ENCODE measurements around the gene GINS2.

GINS2 gene

DNA sequence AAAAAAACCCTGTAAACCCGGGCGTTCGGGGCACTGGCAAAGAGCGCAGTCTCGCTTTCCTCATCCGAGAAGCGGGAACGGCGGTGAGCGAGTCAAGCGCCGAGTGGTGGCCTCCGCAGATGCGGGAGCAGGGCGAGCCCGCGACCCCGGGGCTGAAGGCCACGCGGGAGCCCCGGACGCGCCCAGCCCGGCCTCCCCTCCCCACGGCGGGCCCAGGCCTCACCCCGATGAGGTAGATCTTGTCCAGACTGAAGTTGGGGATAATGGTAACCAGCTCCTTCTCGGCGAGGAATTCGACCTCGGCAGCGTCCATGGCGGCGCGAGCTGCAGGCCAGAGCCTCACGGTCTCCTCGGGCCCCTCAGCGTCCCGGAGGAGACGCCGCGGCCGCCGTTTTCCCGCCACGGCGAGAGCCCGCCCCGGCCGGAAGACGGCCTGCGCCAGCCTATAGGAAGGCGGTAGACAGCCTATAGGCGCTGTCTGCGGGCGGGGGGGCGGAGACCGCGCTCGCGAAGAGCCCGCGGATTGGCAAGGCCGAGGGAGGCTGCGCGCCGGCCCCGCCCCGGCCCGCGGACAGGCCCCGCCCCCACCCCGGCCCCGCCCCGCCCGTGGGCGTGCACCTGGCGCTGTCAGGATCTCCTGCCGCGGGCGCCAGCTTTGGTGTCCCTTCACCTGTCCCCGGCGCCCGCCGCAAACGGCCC, at the start of gene GINS2:
TSS of gene GINS2 (minus strand) at position 369 of the 699 bp plus-strand sequence. CDS start at position 313, 56 bp downstream.
- peak; percentile 19 for DNase-seq (ENCODE audit: low read depth)

DNA sequence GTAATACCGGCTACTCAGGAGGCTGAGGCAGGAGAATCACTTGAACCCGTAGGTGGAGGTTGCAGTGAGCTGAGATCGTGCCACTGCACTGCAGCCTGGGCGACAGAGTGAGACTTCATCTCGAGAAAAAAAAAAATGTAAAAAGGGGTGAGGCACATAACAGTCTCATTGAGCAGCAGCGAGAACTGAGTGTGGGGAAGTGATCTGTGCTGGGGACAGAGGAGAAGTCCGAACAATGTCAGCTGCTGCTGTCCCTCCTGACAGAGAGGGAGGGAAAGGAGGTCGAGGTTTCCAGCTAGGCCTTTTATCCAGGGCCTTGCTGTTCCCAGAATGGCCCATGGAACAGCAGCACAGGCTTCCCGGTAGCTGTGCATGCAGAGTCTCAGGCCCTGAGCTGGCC, 48.2 kb upstream of the GINS2 start:
- DNase-seq (ENCODE audit: low read depth): no peak

DNA sequence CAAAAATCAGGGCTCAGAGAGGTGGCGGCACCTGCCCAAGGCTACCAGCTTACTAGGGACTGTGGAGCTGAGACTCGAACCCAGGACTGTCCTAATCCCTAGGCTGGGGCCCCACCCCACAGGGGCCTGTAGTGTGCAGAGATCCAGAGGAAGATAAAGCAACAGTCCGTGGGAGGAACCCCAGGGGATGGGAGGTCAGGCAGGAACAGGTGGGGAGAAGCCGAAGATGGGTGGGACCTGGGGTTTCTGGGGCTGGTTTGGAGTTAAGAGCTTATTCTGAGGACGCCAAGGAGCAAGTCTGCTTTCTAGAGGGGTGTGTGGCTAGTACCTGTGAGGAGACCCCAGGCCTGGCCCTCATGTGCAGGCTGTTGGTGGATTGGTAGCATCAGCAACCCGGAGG, 47.2 kb upstream of the GINS2 start:
- DNase-seq (ENCODE audit: low read depth): no peak

DNA sequence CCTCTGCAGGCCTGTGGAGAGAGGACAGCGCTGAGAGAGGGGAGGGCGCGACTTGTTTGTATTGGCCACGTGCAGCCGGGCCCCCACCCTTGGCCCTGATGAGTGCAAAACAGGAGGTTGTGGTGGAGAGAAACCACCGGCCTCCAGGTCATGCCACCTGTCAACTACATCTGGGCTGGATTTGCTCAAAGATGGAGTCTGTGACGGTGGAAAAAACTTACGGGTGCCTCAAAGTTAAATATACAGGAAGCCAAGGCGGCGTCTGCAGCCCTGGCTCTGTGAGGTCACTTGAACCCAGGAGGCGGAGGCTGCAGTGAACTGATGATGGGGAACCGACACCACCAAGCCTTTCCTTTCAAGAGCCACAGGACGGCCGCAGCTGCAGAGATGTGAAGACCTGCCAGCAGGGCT, 46.5 kb upstream of the GINS2 start:
- no peak for DNase-seq (ENCODE audit: low read depth)

DNA sequence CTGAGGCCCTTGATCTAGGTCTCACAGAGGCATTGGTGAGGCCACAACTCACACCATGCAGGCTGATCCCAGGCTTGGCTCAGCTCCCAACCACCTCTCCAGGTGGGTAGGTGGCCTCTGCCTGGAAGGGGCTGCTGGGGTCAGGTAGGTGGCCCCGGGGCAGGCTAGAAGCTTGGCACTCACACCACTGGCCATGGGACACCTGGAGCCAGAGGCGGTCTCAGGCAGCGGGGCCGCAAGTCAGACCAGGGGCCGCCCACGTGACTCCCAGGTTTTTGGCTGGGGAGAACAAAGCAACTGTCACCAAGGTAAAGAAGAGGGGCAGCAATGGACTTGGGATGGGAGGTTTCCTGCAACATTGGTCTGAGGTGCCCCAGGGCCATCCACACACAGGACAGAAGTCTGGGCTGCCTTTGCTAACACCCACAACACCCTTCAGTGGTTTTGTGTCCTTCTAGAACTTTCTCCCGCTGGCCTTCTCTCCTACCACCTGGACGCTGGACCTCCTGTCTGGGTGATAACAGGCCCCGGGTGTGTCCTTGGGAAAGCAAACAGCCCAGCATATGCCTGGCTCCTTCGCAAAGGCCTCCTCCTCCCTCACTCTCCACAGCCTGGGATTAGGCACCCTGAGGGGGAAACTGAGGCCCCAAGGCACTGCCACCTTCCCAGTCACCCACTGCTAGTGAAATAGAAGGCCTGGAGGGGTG, 45.7 kb upstream of the GINS2 start:
- DNase-seq (ENCODE audit: low read depth): no peak

DNA sequence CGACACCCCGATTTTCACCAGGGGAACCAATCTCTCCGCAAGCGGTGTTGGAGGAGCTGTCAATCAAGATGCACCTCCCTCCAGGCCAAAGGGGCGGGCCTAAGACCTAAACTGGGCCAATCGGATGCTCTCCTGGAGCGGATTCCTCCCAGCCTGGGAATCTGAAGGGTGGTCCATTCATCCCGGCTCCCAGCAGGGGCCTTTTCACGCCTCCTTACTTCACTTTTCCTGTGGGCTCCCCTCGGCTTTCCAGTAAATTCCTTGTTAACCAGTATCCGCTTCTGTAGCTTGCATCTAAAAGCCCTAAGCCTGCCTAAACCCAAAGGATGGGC, 45.1 kb upstream of the GINS2 start:
- no peak for DNase-seq (ENCODE audit: low read depth)

DNA sequence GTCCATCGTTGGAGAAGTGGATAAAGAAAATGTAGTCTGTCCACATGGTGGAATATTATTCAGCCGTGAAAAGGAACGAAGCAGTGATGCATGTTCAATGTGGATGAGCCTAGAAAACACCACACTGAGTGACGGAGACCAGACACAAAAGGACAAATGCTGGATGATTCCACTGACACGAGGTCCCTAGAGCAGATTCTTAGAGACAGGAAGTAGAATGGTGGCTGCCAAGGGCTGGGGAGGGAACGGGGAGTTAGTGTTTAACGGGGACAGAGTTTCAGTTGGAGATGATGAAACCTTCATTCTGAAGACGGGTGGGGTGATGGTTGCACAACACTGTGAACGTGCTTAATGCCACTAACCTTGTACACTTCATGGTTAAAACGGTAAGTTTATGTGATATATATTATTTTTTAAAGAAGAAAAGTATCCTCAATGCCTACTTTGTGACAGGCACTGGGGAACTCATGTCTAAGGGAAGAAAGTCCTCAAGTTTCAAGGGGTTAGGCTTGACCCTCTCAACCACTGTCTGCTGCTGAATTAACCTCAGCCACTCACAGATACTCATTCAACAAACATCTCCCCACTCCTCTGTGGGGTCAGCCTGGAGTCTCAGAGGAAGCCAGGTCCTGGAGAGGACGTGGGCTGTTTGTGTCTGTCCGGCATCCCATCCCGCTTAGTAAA, 44.5 kb upstream of the GINS2 start:
- DNase-seq (ENCODE audit: low read depth): no peak

DNA sequence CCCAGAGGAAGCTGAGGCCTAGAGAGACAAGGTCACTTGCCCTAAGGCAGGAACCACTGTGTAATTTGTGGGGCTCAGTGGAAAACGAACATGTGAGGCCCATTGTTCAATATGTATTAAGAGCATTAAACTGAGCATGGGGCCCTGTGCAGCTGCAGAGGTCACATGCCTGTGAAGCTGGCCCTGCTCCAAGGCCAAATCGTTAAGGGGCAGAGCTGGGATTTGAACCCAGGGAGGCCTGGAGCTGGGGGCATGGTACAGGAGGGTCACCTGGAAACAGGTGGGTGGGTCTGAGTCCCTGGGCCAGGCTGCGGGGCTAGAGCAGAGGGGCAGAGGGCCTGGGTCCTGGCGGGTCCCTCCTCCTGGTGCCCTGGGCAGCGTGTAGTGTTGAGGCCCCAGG, 42.4 kb upstream of the GINS2 start:
- DNase-seq (ENCODE audit: low read depth): no peak

DNA sequence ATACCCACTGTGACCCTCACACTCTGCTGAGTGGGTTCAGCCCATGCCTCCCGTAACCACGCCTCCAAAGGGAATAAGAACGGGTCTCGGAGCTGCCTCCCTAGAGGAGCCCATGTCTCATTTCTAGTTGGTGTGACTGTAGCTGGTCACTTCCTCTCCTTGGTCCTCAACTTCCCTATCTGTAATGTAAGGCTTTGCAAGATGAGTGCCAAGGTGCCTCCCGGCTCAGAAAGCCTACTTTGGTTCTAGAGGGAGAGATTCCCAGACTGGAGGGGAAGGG, 41.4 kb upstream of the GINS2 start:
- no peak for DNase-seq (ENCODE audit: low read depth)

DNA sequence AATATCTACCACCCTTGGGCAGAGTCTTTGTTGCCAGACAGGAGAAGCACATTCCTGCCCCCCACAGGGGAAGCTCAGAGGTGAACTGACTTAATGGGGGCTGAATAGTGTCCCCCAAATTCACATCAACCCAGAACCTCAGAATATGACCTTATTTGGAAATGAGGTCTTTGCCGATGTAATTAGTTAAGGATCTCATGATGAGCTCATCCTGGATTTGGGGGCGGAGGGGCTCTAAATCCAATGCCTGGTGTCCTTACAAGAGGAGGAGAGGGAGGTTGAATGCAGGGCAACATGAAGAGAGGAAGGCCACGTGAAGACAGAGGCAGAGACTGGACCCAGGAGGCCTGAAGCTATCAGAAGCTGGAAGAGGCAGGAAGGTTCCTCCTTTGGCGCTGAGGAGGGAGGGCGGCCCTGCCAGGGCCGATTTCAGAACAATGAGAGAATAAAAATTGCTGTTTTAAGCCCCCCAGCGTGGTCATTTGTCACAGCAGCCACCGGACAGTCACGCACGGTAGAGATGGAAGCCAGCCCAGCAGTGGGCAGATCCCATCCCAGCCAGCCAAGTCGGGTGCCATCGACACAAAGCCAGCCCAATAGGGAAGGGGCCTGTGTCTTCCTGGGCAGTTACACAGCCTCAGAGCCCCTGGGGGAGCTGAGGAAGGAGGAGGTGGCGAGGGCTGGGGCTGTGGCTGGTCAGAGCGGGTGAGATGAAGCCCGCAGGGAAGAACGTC, 40.9 kb upstream of the GINS2 start:
- DNase-seq (ENCODE audit: low read depth): no peak

DNA sequence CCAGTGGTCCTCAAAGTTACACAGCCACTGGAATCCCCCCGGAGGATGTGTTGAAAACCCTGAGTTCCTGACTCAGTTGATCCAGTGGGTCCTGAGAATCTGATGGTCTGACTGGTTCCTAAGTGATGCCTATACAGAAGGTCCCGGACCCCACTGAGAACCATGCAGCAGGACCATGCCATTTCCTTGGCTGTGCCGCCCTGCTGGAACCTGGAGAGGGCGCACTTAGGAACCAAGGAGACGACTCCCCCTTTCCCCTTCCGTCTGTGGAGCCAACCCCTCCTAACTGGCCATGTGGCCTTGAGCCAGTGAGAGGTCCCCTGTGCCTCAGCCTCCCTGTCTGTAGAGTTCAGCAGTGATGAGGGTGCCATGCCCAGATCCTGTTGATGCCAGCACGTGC, 40.1 kb upstream of the GINS2 start:
- DNase-seq (ENCODE audit: low read depth): no peak

DNA sequence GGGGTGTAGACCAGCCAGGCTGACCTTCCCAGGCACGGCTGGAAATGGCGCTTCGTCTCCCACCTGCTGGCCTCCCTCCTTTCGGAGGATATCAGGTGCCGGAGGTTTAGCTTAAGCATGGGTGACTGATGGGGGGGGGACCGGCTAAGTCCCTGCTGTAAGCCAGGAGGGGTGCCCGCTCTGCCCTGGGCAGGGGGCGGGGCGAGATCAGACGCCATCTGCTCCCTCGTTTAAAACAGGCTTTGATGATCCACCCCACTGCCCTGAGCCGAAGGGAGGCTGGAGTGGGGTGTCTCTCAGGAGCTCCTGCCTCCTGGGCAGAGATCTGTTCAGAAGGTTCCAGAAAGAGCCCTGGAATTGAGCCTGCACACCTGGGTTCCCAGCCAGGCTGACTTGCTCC, 36.2 kb upstream of the GINS2 start:
- DNase-seq (ENCODE audit: low read depth): no peak

DNA sequence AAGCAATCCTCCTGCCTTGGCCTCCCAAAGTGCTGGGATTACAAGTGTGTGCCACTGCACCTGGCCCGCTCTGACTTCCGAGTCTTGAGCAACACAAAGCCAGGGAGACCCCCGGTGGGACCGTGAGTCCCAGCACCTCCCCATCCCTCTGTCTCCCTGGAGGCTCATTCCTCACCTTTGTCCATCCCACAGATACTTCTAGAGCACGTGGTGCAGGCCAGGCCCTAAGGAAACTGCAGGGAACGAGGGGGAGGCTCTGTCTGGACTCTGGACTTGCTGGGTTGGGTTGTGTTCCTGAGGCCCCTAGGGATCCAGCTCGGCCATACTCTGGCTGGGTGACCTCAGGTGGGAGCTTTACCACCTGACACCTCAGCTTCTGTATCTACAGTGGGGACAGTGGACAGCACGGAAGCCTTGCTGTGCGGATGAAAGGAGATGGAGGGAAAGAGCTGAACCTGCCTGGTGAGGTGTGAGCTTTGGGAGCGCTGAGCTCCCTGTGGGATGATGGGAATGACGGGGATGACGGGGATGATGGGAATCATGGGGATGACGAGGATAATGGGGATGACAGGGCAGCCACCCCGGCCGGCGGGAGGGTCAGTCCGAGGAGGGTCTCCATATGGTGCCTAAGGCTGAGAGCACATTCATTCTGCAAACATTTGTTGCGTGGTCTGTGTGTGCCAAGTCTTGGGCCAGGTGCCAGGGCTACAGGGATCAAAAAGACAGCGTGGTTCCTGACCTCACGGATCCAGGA, 35.5 kb upstream of the GINS2 start:
- no peak for DNase-seq (ENCODE audit: low read depth)

DNA sequence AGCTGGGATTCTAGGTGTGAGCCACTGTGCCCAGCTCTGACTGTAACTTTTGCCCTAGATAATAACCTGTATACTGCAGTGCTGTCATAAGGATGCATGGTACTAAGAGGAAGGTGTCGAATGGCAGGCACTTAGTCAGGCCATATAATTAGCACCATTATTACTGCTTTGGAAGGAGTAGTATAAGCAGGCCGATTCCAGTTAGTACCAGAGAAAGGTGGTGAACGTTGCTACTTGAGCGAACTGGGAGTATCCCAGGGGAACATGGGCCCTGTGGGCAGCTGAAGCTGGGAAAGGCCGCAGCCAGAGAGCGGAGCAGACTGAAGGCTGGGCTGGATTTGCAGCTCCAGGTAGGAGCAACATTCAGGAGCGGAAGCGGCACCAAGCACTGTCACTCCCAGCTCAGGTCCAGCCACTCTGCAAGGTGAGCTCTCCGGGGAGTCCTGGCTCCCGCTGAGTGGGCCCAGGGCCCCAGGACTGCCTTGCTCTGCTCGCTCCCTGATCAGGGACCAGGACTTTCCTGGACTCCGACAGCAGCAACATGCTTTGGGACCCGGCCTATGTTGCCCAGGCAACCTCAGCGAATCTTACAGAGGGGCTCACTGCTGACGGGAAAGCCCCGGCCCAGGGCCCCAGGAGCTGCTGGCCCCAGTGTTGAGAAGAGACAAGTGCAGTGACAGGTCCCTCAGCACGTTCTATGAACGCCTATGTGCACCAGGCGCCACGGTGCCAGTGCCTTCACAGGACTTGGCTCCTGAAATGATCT, 33.6 kb upstream of the GINS2 start:
- DNase-seq (ENCODE audit: low read depth): no peak

DNA sequence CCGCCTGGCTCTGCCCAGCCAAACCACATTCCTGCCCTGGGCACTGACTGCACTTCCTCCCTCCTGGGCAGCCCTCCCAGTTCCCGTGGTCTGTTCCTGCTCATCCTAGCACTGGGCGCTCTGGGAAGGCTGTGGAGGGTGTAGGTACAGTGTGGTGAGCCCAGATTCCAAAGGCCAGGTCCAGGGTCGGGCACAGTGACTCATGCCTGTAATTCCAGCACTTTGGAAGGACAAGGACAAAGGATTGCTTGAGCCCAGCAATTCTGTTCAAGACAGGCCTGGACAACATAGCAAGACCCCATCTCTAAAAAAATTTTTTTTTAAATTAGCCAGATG, 31.5 kb upstream of the GINS2 start:
- no peak for DNase-seq (ENCODE audit: low read depth)

DNA sequence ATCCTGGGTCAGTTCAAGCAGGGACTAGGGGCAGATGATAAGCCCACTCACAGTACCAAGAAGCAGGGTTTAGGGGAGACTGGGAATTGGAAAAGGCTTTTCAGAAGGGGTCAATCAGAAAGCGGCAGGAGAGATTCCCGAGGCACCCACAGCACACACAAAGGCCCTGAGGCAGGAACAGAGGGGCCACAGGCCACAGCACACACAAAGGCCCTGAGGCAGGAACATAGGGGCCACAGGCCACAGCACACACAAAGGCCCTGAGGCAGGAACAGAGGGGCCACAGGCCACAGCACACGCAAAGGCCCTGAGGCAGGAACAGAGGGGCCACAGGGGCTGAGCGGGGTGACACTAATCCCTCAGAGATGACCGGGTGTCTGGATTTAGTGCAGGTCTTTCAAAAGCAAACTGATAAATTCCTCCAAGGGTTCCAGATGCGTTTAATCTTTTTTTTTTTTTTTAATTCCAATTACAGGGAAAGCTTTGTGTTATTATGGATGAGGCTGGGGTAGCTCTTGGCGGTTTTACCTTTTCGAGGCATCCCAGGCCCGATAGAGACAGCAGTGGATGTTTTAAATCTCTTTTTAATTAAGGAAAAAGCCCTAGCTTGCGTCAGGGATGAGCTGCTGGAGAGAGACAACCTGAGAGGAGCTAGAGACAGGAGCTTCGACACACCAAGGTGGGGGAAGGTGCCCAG, 31.0 kb upstream of the GINS2 start:
- DNase-seq (ENCODE audit: low read depth): no peak

DNA sequence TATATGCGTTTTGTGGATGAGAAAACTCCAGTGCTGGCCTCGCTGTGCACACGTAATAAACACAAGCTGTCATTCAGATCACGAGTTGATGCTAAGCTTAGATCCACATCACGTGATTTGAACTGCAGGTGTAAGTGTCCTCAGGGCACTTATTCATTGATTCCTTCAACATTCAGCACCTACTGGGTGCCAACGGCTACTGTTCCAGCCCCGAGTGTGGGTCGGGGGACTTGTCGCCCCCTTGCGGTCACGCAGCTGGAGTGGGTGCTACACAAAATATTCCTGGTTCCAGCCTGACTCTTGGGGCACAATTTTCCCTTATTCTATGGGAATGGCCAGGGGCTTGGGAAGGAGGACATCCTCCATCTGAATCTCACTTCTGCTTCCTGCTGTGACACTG, 29.9 kb upstream of the GINS2 start:
- DNase-seq (ENCODE audit: low read depth): no peak

DNA sequence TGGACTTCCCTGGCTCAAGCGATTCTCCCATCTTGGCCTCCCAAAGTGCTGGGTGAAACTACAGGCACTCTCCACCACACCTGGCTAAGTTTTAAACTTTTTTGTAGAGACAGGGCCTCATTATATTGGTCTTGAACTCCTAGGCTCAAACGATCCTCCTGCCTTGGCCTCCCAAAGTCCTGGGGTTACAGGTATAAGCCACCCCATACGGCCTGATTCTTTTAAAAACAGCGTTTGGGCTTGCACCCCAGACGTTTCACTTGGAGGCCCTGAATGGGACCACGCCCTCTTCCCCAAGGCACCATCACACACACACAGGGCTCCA, 29.4 kb upstream of the GINS2 start:
- DNase-seq (ENCODE audit: low read depth): no peak

DNA sequence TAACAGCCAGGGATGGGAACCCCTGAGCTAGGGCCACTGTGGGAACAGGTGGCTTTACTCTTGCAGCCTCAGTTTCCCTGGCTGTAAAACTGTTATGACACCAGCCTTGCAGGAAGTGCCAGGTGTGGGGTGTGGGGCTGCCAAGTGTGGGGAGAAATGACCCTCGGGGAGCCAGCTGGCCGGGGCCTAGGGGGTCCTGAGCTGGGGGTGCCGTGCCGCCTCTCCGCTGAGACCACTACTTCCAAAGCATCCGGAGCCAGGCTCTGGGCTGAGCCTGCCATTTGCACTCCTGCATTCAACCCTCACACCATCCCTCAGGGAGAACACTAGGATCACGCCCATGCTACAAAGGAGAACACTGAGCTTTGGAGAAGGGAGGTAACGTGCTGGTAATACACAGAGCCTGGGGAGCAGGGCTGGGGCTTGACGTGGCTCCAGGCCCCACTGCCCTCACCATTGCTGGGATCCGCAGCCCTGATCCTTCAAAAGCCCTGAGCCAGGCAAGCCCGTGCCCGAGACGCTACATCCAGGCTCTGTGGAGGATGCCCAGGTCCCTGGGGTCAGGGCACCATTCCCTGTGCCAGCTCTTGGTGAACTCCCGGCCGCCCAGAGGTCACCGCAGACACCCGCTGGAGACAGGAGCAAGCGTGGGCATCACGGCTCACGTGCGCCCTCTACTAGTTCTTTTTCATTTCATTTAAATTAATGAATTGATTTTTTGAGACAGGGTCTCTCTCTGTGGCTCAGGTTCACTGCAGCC, 28.8 kb upstream of the GINS2 start:
- no peak for DNase-seq (ENCODE audit: low read depth)

DNA sequence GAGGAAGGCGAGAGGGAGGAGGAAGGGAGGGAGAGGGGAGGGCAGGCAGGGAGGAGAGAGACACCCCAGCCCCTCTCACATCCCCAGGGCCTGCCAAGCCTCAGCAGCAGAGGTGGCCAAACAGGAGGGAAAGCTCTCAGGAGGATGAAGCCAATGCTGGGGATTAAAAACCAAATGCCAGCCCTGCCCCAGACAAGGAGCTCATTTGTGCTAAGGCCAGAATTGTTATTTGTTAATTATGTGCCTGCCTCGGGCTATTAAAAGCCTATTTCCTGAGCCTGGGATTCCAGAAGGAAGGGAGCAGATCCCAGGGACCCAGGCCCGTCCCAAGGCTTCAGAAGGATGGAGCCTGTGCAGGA, 27.9 kb upstream of the GINS2 start:
- no peak for DNase-seq (ENCODE audit: low read depth)
